GM19468 (cell line): ENCODE measurements around the gene BAZ1B.

ENCODE experiments used
- ATAC-seq: cut with Tn5 transposase; IDR thresholded peaks from one replicate; pipeline ENCODE4 v1.9.1; 2021; ENCODE audit warnings: mild to moderate bottlenecking, moderate library complexity, moderate number of reproducible peaks; ENCODE audit not compliant: unreplicated experiment; ENCODE audit errors: extremely low read depth

The BAZ1B gene

DNA sequence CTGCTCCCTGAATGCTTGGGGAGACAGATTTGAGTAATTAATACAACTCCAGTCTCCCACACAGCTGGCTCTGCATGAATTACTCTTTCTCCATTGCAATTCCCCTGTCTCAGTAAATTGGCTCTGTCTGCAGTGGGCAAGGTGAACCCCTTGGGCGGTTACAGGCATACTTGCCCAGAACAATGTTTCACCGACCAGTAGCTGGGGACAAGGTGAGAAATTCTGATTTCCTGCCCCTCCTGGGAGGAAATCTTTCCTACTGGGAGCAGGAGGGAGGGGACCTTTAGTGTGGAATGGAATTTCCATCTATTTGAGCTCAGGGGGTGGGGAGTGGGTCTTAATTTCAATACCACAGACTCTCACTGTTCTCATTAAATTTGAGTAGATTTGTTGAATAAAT lies 130.7 kb downstream of the BAZ1B start:
- ATAC-seq: no peak
